NCI-H774 (cell line): ENCODE measurements around the gene ATM.

Experiments
- DNase-seq: peaks from one replicate; lab custom pipeline; 2025; lab: John Stamatoyannopoulos, UW

Gene ATM

GRCh38 chr11:108222574-108223347 lies at the start of gene ATM, which contains the start of gene NPAT:
ATM (plus strand) TSS chr11:108223067; CDS start chr11:108227625, 4,558 bp downstream.
NPAT (minus strand) TSS chr11:108222638; CDS start chr11:108222536, 102 bp downstream.
- peak; percentile 100 for DNase-seq

DNA sequence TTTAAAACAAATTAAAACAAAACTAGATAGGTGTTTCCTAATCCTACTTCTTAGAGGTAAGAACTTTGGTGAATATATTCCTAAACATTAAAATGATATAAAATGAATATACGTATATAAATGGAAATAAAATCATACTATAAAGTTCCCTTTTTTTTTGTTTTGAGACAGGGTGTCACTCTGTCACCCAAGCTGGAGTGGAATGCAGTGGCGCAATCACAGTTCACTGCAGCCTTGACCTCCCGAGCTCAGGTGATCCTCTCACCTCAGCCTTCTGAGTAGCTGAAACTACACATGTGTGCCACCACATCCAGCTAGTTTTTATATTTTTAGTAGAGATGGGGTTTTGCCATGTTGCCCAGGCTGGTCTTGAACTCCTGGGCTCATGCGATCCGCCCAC lies 45.3 kb upstream of the ATM start:
- DNase-seq, result no peak

DNA sequence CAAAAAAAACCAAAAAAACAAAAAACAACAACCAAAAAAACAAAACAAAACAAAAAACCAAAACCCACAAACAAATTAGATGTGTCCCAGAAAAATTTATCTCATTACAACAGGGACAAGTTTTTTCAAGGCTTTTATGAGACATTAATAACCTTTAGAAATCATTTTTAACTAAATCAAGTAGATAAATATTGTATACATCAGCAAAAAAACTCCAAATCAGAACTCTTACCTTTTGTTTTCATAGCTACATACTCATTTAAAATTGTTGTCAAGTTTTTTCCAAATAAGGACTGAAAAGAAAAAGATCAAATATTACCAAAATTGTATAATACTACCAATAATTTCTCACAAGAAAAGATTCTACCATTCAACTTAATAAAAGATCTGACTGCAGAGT lies 29.1 kb upstream of the ATM start:
- DNase-seq, result no peak

GRCh38 chr11:108196901-108197300 lies 26.0 kb upstream of the ATM start:
- DNase-seq, result no peak

DNA sequence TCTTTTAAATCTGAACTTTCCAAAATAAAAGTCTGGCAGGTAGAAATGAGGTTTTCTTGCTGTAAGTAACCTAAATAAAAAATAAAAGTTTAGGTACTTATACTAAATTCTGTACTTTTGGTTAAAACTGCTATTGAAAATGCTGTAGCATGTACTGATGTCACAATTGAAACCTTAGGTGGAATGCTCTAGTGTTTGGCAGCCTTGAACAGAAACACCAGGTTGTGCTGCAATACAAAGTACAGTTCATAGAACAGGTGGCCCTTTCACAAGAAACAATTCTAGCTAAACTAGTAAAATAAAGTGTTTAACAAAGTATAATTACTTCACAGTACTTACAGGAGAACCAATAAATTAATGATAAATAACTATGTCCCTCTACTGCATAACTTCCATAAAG lies 25.5 kb upstream of the ATM start:
- DNase-seq, result no peak

- no peak for DNase-seq
Measured at GRCh38 chr11:108198833-108199232, 24.0 kb upstream of the ATM start.

- no peak for DNase-seq
Measured at GRCh38 chr11:108199446-108200321, 23.2 kb upstream of the ATM start.

DNA sequence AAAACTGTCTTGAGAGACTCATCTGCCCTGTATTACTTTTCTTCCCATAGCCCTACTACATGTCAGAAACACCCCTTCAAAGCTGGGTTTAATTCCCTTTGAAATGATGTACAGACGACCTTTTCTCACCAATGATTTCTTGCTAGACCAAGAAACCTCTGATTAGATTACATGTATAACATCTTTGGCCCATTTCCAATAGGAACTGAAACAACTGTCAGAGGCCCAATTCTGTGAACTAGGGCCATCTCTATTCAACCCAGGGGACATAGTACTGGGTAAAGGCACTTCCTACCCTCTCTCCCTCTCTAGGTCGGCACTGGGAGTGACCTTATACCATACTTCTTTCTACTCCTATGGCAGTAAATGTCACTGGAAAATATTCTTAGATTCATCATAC lies 19.8 kb upstream of the ATM start:
- no peak for DNase-seq

- DNase-seq, result no peak
Measured at GRCh38 chr11:108204376-108204775, 18.5 kb upstream of the ATM start.

DNA sequence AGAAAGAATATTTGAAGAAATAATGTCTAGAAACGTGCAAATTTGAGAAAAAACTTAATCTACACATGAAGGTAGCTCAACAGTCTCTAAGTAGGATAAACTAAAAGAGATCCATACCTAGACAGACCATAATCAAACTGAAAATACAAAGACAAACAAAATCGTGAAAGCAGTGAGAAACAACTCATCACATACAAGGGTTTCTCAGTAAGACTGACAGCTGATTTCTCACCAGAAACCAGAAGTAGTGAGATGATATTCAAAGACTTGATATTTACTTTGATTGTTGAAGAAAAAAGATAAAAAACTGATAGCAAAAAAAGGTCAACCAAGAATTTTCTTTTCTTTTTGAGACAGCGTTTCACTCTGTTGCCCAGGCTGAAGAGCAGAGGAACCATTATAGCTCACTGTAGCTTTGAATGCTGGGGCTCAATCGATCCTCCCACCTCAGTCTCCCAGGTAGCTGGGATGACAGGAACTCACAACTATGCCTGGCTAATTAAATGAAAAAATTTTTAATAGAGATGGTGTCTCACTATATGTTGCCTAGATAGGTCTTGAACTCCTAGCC lies 17.9 kb upstream of the ATM start:
- DNase-seq, result no peak

GRCh38 chr11:108206171-108206570 lies 16.7 kb upstream of the ATM start:
- no peak for DNase-seq

GRCh38 chr11:108206969-108207682 lies 15.7 kb upstream of the ATM start:
- DNase-seq, result no peak

DNA sequence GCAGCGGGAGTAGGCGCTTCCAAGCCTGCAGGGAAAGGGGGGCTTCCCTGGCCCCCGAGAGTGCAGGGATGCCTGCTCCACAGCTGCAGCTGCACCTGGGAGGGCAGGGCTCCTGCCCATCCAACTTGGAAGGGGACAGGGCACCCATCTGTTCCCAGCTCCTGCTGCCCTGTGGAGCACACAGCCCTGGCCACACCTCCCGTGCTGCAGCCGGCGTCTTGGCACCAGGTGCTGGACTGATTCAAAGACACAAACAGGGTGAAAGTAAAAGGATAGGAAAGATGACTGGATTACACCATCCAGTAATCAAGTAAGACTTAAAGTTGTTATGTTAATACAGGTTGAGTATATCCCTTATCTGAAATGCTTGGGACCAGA lies 15.2 kb upstream of the ATM start:
- DNase-seq, result no peak

- no peak for DNase-seq
Measured at GRCh38 chr11:108210441-108210840, 12.4 kb upstream of the ATM start.

GRCh38 chr11:108213784-108214183 lies 9.1 kb upstream of the ATM start:
- DNase-seq, result no peak

DNA sequence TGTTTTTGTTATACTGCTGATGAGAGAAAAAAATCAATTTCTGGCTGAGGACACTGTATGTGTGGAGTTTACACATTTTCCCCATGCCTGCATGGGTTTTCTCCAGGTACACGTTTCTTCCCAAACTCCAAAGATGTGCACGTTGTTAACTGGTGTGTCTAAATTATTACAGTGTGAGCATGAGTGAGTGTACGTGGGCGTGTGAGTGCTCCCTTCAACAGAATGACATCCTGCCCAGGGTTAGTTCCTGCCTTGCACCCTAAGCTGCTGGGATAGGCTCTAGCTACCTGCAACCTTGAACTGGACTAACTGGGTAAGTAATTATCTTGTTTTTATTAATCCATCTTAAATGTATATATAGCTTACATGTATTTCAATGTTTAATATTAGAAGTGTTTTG lies 5.9 kb upstream of the ATM start:
- DNase-seq, result no peak

- no peak for DNase-seq
Measured at GRCh38 chr11:108218455-108218854, 4.4 kb upstream of the ATM start.

DNA sequence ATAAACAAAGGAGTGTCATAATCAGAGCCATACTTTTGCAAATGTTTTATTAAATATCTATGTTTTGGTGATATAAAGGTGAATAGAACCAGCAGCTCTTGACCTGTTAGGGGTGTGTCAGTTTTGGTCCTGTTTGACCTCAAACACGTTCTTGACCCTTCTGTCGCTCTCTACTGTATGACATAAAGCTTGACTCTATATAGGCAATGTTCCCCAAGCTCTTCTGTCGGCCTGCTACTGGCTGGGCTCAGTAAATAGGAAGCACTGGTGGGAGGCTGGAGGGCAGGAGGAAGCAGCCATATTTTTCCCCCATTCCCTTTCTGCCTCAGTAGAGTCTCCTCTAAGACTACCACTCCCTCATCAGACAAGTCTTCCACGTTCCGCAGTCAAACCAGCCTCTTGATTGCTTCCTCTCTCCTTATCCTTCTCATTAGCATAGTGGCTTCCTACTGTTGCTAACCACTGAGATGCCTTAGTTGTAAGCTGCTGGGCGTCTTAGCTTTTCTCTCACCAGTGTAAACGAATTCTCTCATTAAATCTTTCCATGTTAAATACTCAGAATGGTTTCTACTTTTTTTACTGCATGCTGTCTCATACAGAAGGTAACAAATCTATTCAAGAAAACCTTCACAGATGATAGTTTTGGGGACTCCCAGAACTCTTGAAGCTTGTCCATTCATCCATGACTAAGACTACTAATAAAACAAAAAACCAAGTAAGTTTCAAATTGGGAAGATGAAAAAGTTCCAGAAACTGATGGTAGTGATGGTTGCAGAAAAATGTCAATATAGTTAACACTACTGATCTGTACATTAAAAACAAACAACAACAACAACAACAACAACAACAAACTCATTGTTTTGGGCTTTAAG lies 3.7 kb upstream of the ATM start:
- no peak for DNase-seq

DNA sequence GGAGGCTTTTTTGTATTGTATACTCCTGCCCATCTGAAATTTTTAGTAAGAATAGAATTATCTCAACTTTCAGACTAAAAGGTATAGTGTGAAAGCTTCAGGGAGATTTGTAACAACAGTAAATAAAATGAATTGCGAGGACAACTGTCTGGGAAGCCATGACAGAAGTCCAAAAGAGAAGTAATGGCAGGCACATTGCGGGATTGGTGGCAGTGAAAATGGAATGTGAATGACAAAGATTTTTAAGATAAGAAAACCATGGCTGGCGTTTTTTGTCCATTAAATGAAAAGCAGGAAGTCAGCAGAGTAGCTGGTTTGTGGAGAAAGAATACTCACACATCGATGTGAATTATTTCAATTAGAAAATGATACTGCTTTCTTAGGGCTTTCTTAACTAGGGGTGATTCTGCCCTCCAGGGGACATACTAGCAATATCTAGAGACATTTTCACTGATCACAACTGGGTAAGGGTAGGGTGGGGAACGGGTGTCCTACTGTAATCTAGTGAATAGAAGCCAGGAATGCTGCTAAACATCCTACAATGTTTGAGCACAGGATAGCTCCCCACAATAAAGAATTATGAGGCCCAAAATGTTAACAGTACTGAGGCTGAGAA lies 2.0 kb upstream of the ATM start:
- no peak for DNase-seq

- DNase-seq, result peak; percentile 5
Measured at GRCh38 chr11:108221371-108221770, 1.5 kb upstream of the ATM start.
